GM21737 (cell line): ENCODE measurements around the gene UNC93B1.
"Not testable (repeated sequence)": the region's sequence is repeated elsewhere in the genome, so short reads cannot be mapped to it uniquely, and the experiment has no call there.

Source experiments
- ATAC-seq: cut with Tn5 transposase; IDR thresholded peaks from one replicate; pipeline ENCODE4 v1.9.1; 2021; ENCODE audit warnings: mild to moderate bottlenecking, moderate library complexity; ENCODE audit not compliant: unreplicated experiment

UNC93B1 gene

DNA sequence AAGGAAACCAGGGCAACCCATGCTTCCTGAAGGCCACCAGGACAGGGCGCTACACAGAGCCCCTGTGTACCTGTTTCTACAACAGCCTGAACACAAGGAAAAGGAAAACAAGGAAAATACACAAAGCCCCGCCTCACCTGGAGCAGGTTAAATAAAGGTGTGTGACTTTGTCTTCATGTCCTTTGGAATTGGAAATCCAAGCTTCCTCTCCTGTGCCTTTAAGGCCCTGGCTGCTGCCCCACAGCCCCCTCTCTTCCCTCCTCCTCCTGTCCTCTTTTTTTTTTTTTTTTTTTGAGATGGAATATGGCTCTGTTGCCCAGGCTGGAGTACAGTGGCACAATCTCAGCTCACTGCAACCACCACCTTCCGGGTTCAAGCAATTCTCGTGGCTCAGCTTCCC lies 57.5 kb downstream of the UNC93B1 start:
- ATAC-seq, result not testable (repeated sequence)

DNA sequence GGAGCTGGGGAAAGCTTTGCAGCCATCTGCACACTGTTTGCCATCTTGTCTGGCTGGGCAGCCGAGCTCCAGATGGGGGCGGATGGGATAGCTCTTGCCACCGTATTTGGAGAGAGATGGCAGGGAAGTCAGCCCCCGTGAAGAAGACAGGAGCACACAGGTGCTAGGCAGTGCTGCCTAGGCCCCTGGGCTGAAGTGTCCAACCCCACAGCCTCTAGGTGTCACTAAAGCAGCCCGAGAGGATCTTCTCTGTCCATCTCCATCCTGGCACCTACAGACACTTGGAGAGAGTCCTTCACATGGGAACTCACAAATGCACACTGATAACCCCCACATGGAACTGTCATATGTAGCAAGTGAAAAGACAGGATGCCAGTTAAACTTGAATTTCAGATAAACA lies 60.5 kb downstream of the UNC93B1 start:
- not testable (repeated sequence) for ATAC-seq
